NCI-H446 (cell line): Measurements from ENCODE around the gene DAZ1.
"Not testable (repeated sequence)": the region's sequence is repeated elsewhere in the genome, so short reads cannot be mapped to it uniquely, and the experiment has no call there.

Experiments used
- DNase-seq, 2 experiments: peaks; one replicate each; lab custom pipeline; 2025; lab: John Stamatoyannopoulos, UW

The DAZ1 gene, protein sequence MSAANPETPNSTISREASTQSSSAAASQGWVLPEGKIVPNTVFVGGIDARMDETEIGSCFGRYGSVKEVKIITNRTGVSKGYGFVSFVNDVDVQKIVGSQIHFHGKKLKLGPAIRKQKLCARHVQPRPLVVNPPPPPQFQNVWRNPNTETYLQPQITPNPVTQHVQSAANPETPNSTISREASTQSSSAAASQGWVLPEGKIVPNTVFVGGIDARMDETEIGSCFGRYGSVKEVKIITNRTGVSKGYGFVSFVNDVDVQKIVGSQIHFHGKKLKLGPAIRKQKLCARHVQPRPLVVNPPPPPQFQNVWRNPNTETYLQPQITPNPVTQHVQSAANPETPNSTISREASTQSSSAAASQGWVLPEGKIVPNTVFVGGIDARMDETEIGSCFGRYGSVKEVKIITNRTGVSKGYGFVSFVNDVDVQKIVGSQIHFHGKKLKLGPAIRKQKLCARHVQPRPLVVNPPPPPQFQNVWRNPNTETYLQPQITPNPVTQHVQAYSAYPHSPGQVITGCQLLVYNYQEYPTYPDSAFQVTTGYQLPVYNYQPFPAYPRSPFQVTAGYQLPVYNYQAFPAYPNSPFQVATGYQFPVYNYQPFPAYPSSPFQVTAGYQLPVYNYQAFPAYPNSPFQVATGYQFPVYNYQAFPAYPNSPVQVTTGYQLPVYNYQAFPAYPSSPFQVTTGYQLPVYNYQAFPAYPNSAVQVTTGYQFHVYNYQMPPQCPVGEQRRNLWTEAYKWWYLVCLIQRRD

GRCh38 chrY:23198908-23199307 lies at the start of gene DAZ1:
Gene DAZ1, minus strand, starts transcription at chrY:23199008. Its CDS starts 208 bp downstream, at chrY:23198800.
- not testable (repeated sequence) for DNase-seq

DNA sequence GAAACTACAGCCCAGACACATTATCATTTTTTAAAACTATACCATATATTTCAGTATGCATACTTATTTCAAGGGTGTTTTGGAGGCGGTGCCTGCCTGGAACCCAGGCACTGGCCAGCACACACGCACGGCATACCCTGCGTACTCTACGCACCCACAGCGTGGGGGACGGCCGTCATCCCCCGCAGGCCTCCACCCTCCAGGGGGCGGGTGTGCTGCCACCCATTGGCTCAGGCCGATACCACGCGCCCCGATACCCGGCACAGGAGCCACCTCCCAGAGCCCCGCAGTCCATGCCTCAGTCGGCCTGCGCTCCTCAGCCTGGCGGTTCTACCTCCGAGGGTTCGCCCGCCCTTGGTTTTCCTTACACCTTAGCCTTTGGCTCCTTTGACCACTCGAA lies 20.4 kb upstream of the DAZ1 start, which contains the start of gene DAZ2:
Gene DAZ2, plus strand, starts transcription at position 301 of the 400 bp plus-strand sequence. CDS start 208 bp downstream, outside the sequence.
- not testable (repeated sequence) for DNase-seq

DNA sequence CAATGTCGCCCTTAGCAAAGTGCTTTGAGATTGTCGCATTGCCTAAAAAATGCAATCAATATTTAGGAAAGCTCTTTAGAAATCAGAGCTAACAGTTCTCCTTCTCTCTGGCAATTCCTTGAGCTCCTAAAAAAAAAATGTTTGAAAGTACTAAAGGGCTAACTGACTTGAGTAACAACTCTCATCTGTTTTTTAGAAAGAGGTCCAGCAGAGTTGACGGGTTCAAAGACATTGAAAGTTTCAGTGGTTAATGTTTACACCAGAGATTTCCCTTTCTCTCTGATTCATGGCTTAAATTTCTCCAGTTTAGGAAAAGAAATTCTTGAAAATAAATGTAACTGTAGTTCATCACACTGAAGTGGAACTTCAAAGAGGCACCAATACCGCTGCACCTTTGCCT lies 11.9 kb upstream of the DAZ1 start:
- DNase-seq = not testable (repeated sequence)

GRCh38 chrY:23209802-23210495 lies 11.1 kb upstream of the DAZ1 start:
- DNase-seq = not testable (repeated sequence)

GRCh38 chrY:23207455-23207854 lies 8.6 kb upstream of the DAZ1 start:
- not testable (repeated sequence) for DNase-seq
